AG04449 (cell line): Measurements from ENCODE around the gene ZBTB22.

Source experiments
- CTCF ChIA-PET: fragments of 350-600 bp; formaldehyde crosslinking; extraction: SDS; loops from one replicate; lab custom pipeline; 2021; ENCODE audit warnings: antibody characterized with exemption; lab: Yijun Ruan, JAX
- POLR2A ChIA-PET: fragments of 400-600, 350-600 bp; formaldehyde crosslinking; extraction: SDS; loops from one replicate; lab custom pipeline; 2020; ENCODE audit warnings: antibody characterized with exemption, inconsistent platforms; lab: Yijun Ruan, JAX
- DNase-seq: peaks from one replicate; pipeline ENCODE4 v3.0.0-alpha.2; 2010; ENCODE audit warnings: low read depth, low spot score
- H3K4me3 ChIP-seq: 2 replicates; pipeline ENCODE4 v1.5.1; 2011; ENCODE audit warnings: low read depth, mild to moderate bottlenecking, control low read depth, low read length
- TF ChIP-seq, protein P1 (sequence below): IDR thresholded peaks from one replicate; pipeline ENCODE4 v1.5.1; 2011; ENCODE audit warnings: mild to moderate bottlenecking, moderate library complexity, low read length, control low read depth, inconsistent platforms; ENCODE audit not compliant: insufficient read depth; ENCODE audit errors: missing control alignments

Gene ZBTB22

GRCh38 chr6:33292996-33293682 lies 24.4 kb downstream of the ZBTB22 start:
- ChIA-PET CTCF (interaction anchor here (2.3 to 7.3 kb wide), 2 partner anchors 7 to 16 kb away, joined by 5 to 52 read pairs; partner anchors contain the start of genes B3GALT4 and RGL2), POLR2A (no interaction called here)
- no peak for DNase-seq
- TF ChIP-seq, protein P1, sequence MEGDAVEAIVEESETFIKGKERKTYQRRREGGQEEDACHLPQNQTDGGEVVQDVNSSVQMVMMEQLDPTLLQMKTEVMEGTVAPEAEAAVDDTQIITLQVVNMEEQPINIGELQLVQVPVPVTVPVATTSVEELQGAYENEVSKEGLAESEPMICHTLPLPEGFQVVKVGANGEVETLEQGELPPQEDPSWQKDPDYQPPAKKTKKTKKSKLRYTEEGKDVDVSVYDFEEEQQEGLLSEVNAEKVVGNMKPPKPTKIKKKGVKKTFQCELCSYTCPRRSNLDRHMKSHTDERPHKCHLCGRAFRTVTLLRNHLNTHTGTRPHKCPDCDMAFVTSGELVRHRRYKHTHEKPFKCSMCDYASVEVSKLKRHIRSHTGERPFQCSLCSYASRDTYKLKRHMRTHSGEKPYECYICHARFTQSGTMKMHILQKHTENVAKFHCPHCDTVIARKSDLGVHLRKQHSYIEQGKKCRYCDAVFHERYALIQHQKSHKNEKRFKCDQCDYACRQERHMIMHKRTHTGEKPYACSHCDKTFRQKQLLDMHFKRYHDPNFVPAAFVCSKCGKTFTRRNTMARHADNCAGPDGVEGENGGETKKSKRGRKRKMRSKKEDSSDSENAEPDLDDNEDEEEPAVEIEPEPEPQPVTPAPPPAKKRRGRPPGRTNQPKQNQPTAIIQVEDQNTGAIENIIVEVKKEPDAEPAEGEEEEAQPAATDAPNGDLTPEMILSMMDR = no peak
- no peak overlapping the region for H3K4me3 ChIP-seq

DNA sequence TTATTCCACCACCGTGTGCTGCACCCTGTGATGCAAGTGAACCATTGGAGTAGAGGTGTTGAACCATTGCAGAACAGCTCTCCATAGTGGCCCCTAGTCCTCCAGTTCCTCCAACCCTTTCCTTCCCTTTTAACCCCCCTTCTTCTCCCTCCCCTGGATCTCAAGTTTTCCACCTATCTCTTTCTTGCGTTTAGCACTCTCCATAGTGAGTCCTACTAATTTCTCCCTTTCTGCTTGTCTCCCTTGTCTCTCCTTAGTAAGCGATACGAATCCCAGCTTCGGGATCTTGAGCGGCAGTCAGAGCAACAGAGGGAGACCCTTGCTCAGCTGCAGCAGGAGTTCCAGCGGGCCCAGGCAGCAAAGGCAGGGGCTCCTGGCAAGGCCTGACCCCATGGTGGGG lies 27.1 kb downstream of the ZBTB22 start:
- ChIA-PET POLR2A (interaction anchor here (1.2 kb wide), 1 partner anchor 9 kb away, joined by 3 read pairs; the partner anchor contains the start of gene RGL2), CTCF (interaction anchor here (0.6 to 7.3 kb wide), 4 partner anchors 10 to 19 kb away, joined by 3 to 52 read pairs (median 26); partner anchors contain the start of genes B3GALT4, RGL2, RPS18 and VPS52)
- peak overlapping the region; percentile 94 for H3K4me3 ChIP-seq
- TF ChIP-seq, protein P1 = no peak
- DNase-seq = no peak

- ChIA-PET POLR2A (interaction anchor here (0.8 to 4.2 kb wide), 7 partner anchors 8 to 77 kb away, joined by 3 to 57 read pairs (median 7); partner anchors contain the start of genes B3GALT4, RGL2, RPS18 and TAPBP), CTCF (interaction anchor here (1.4 to 7.3 kb wide), 4 partner anchors 10 to 42 kb away, joined by 3 to 52 read pairs (median 26); partner anchors contain the start of genes B3GALT4, RGL2, RPS18 and VPS52)
- no peak for DNase-seq
- TF ChIP-seq, protein P1 = no peak
- peak overlapping the region; percentile 94 for H3K4me3 ChIP-seq
Measured at GRCh38 chr6:33289784-33290315, 27.7 kb downstream of the ZBTB22 start.

- POLR2A ChIA-PET = interaction anchor here (0.6 to 4.2 kb wide), 12 partner anchors 8 to 1161 kb away, joined by 3 to 57 read pairs (median 4); partner anchors contain the start of genes ATF6B, B3GALT4, RGL2 and RPS18
- CTCF ChIA-PET = interaction anchor here (1.4 to 7.3 kb wide), 4 partner anchors 11 to 41 kb away, joined by 3 to 52 read pairs (median 26); partner anchors contain the start of genes B3GALT4, RGL2, RPS18 and VPS52
Measured at GRCh38 chr6:33288921-33289783, 28.4 kb downstream of the ZBTB22 start, which contains the start of the genes PFDN6 and WDR46. Gene PFDN6, plus strand, starts transcription at chr6:33289601. Its CDS starts 256 bp downstream, at chr6:33289857. Gene WDR46, minus strand, starts transcription at chr6:33289239. Its CDS starts 69 bp downstream, at chr6:33289170.

More at GRCh38 chr6:33288921-33289783, 28.4 kb downstream of the ZBTB22 start, which contains the start of the genes PFDN6 and WDR46:
- DNase-seq = peak; percentile 63
- TF ChIP-seq, protein P1 = no peak
- peak within 1 kb of the TSS; percentile 94 for H3K4me3 ChIP-seq
